Neural progenitor cell (in vitro differentiated cells): ENCODE measurements around the gene APLN. TPM values are rescaled to one million over a fixed set of nuclear protein-coding genes. Genes with fewer than 3 reads are reported as not detected.
A peak's percentile ranks its signal among the peaks of the same experiment; 100 is the strongest.

Experiments used
- DNase-seq: peaks from one replicate; pipeline ENCODE4 v3.0.0-alpha.2; 2016; ENCODE audit warnings: low spot score
- H2AFZ ChIP-seq: fragments of 200-600 bp; sonication (generic); replicated peaks from 2 replicates; pipeline ENCODE4 v1.6.1; 2016; ENCODE audit warnings: antibody characterized with exemption
- H3F3A ChIP-seq: fragments of 200-600 bp; sonication (generic); 2 replicates; pipeline ENCODE4 v1.6.1; 2016; ENCODE audit warnings: antibody characterized with exemption, low read depth
- H3K27ac ChIP-seq: fragments of 200-600 bp; sonication (generic); 2 replicates; pipeline ENCODE4 v1.5.1; 2016; ENCODE audit warnings: mild to moderate bottlenecking
- H3K27me3 ChIP-seq: fragments of 200-600 bp; sonication (generic); 2 replicates; pipeline ENCODE4 v1.6.1; 2016; ENCODE audit warnings: mild to moderate bottlenecking, moderate library complexity
- H3K36me3 ChIP-seq: fragments of 200-600 bp; sonication (generic); 2 replicates; pipeline ENCODE4 v1.5.1; 2016
- H3K4me1 ChIP-seq: fragments of 200-600 bp; sonication (generic); 2 replicates; pipeline ENCODE4 v1.6.1; 2016; ENCODE audit warnings: mixed run types
- H3K4me2 ChIP-seq: fragments of 200-600 bp; sonication (generic); 2 replicates; pipeline ENCODE4 v1.6.1; 2016
- H3K4me3 ChIP-seq: fragments of 200-600 bp; sonication (generic); 2 replicates; pipeline ENCODE4 v1.5.1; 2016
- H3K79me2 ChIP-seq: fragments of 200-600 bp; sonication (generic); 2 replicates; pipeline ENCODE4 v1.6.1; 2016; ENCODE audit warnings: low read depth
- H3K9ac ChIP-seq: fragments of 200-600 bp; sonication (generic); 2 replicates; pipeline ENCODE4 v1.6.1; 2016
- H3K9me3 ChIP-seq: fragments of 200-600 bp; sonication (generic); 2 replicates; pipeline ENCODE4 v1.5.1; 2016; ENCODE audit warnings: low read depth
- H4K20me1 ChIP-seq: fragments of 200-600 bp; sonication (generic); 2 replicates; pipeline ENCODE4 v1.6.1; 2016; ENCODE audit warnings: low read depth
- H3K27ac Mint-ChIP-seq: 3 replicates; pipeline ENCODE4 v1.8.0; 2021; ENCODE audit warnings: mixed read lengths
- H3K27me3 Mint-ChIP-seq: 2 replicates; pipeline ENCODE4 v1.8.0; 2022; ENCODE audit warnings: low read depth, mild to moderate bottlenecking, inconsistent platforms, moderate library complexity, mixed read lengths; ENCODE audit not compliant: insufficient read depth
- H3K36me3 Mint-ChIP-seq: 3 replicates; pipeline ENCODE4 v1.8.0; 2021; ENCODE audit warnings: mixed read lengths
- H3K4me1 Mint-ChIP-seq: 3 replicates; pipeline ENCODE4 v1.8.0; 2021; ENCODE audit warnings: mixed read lengths
- H3K4me3 Mint-ChIP-seq: 3 replicates; pipeline ENCODE4 v1.8.0; 2021; ENCODE audit warnings: mild to moderate bottlenecking, moderate library complexity, mixed read lengths
- H3K9me3 Mint-ChIP-seq: 3 replicates; pipeline ENCODE4 v1.8.0; 2020; ENCODE audit warnings: mixed read lengths
- EZH2 ChIP-seq: fragments of 200-600 bp; sonication (generic); IDR thresholded peaks from 2 replicates; pipeline ENCODE4 v1.6.1; 2017; ENCODE audit warnings: antibody characterized with exemption, mild to moderate bottlenecking, moderate library complexity
- EZH2phosphoT487 ChIP-seq: fragments of 200-600 bp; sonication (generic); IDR thresholded peaks from 2 replicates; pipeline ENCODE4 v1.6.1; 2017; ENCODE audit warnings: antibody characterized with exemption
- total RNA-seq: library from RNA; depleted of rRNA; stranded (reverse); fragments of >200 nt; gene quantifications from 2 replicates; pipeline ENCODE4 v1.2.3, GENCODE V29; 2015; ENCODE audit warnings: low replicate concordance
- TF ChIP-seq, protein P1 (sequence below): fragments of 200-600 bp; sonication (generic); IDR thresholded peaks from 2 replicates; pipeline ENCODE4 v1.5.1; 2017; ENCODE audit warnings: antibody characterized with exemption, mild to moderate bottlenecking

The APLN gene
- total RNA-seq, 1 donor from 2014 or later: 0.22 TPM

DNA sequence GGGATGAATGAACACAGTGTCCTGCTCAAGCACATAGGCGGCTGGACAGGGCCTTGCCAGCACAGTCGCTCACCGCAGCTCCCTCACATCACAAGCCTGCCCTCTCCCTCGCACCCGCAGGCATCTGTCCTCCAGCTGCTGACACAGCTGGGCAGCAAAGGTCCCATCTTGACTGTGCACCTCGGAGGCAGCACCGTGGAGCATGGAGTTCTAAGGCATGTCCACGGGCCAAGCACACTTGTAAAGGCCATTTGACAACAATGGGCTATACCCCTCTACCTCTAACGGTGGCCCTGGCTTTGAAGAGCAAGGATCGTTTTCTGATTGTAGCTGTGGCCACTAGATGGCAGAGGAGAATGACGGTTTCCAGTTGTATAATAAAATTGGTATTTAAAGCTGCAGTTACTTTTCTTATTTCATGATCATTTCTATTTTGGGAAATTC, 53.8 kb downstream of the APLN start:
- Histone ChIP-seq H3K27me3 (no peaks in the 10 kb centered on the region), H3K9ac (no peak overlapping the region), H3F3A (peaks cover 4% of the 10 kb centered on the region), H4K20me1 (no peaks in the 10 kb centered on the region), H3K79me2 (no peaks in the 10 kb centered on the region), H3K4me2 (no peak overlapping the region), H3K4me3 (no peak overlapping the region), H3K36me3 (no peaks in the 10 kb centered on the region), H3K4me1 (no peaks in the 10 kb centered on the region), H2AFZ (no peak overlapping the region), H3K9me3 (no peaks in the 10 kb centered on the region), H3K27ac (no peak overlapping the region)
- H3K36me3 Mint-ChIP-seq: peaks cover 8% of the 10 kb centered on the region
- peak overlapping the region; percentile 86 for H3K27ac Mint-ChIP-seq
- no peak for TF ChIP-seq EZH2phosphoT487
- TF ChIP-seq, protein P1, sequence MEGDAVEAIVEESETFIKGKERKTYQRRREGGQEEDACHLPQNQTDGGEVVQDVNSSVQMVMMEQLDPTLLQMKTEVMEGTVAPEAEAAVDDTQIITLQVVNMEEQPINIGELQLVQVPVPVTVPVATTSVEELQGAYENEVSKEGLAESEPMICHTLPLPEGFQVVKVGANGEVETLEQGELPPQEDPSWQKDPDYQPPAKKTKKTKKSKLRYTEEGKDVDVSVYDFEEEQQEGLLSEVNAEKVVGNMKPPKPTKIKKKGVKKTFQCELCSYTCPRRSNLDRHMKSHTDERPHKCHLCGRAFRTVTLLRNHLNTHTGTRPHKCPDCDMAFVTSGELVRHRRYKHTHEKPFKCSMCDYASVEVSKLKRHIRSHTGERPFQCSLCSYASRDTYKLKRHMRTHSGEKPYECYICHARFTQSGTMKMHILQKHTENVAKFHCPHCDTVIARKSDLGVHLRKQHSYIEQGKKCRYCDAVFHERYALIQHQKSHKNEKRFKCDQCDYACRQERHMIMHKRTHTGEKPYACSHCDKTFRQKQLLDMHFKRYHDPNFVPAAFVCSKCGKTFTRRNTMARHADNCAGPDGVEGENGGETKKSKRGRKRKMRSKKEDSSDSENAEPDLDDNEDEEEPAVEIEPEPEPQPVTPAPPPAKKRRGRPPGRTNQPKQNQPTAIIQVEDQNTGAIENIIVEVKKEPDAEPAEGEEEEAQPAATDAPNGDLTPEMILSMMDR: peak; percentile 57
- H3K9me3 Mint-ChIP-seq: no peaks in the 10 kb centered on the region
- peak; percentile 35 for DNase-seq
- no peak overlapping the region for H3K4me3 Mint-ChIP-seq
- H3K4me1 Mint-ChIP-seq: peaks cover 28% of the 10 kb centered on the region
- H3K27me3 Mint-ChIP-seq: peaks cover 10% of the 10 kb centered on the region

DNA sequence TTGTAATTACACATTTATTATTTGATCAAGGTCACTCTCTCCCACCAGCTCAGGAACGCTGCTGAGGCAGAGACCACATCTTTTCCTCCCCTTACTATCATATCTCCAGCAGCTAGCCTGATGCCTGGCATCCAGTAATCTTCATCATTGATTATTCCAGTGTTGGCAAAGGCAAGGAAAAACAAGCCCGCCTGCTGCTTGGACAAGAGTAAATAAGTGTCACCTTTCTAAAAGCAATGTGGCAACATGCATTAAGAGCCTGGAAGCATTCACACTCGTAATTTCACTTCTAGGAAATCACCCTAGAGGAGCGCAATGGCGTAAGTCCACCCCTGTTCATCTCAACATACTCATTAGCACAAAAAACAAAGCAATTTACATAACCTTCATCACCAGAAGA, 54.8 kb downstream of the APLN start:
- no peak for TF ChIP-seq EZH2phosphoT487
- TF ChIP-seq, protein P1: no peak
- no peak for TF ChIP-seq EZH2
- Histone ChIP-seq H3K27me3 (no peaks in the 10 kb centered on the region), H3K4me3 (no peak overlapping the region), H3K9me3 (no peaks in the 10 kb centered on the region), H4K20me1 (no peaks in the 10 kb centered on the region), H3K4me2 (no peak overlapping the region), H3K36me3 (no peaks in the 10 kb centered on the region), H3K79me2 (no peaks in the 10 kb centered on the region), H3K9ac (no peak overlapping the region), H3K27ac (no peak overlapping the region), H3K4me1 (no peaks in the 10 kb centered on the region), H3F3A (peaks cover 4% of the 10 kb centered on the region), H2AFZ (no peak overlapping the region)
- H3K4me3 Mint-ChIP-seq: no peak overlapping the region
- peaks cover 25% of the 10 kb centered on the region for H3K4me1 Mint-ChIP-seq
- H3K36me3 Mint-ChIP-seq: peaks cover 8% of the 10 kb centered on the region
- no peak overlapping the region for H3K27ac Mint-ChIP-seq
- no peak for DNase-seq
- peaks cover 4% of the 10 kb centered on the region for H3K27me3 Mint-ChIP-seq
- no peaks in the 10 kb centered on the region for H3K9me3 Mint-ChIP-seq

DNA sequence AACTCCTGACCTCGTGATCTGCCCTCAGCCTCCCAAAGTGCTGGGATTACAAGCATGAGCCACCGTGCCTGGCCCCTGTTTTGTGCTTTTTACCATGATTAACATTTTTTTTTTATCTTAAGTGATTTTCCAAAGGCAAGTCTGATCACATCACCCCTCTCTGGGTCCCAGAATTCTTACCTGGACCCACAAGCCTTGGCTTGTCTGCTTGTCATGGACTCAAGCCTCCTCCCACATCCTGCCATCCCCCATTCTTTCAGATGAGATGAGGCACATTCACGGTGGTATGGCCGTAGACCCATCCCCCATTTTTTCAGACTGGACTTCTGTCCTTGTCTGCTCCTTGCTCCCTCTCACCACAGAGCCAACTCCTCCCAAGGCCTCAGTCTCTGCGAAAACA, 55.3 kb downstream of the APLN start:
- Mint-ChIP-seq H3K9me3 (no peaks in the 10 kb centered on the region), H3K27me3 (peaks cover 4% of the 10 kb centered on the region), H3K27ac (no peak overlapping the region), H3K4me3 (no peak overlapping the region), H3K36me3 (peaks cover 8% of the 10 kb centered on the region), H3K4me1 (peaks cover 23% of the 10 kb centered on the region)
- no peak overlapping the region for H3K4me3 ChIP-seq
- H3K9ac ChIP-seq: no peak overlapping the region
- no peak overlapping the region for H3K27ac ChIP-seq
- H4K20me1 ChIP-seq: no peaks in the 10 kb centered on the region
- H3K4me2 ChIP-seq: no peak overlapping the region
- H3K36me3 ChIP-seq: no peaks in the 10 kb centered on the region
- no peaks in the 10 kb centered on the region for H3K27me3 ChIP-seq
- TF ChIP-seq EZH2: no peak
- H3F3A ChIP-seq: peaks cover 4% of the 10 kb centered on the region
- H3K79me2 ChIP-seq: no peaks in the 10 kb centered on the region
- H3K9me3 ChIP-seq: no peaks in the 10 kb centered on the region
- DNase-seq: no peak
- H2AFZ ChIP-seq: no peak overlapping the region
- H3K4me1 ChIP-seq: no peaks in the 10 kb centered on the region

DNA sequence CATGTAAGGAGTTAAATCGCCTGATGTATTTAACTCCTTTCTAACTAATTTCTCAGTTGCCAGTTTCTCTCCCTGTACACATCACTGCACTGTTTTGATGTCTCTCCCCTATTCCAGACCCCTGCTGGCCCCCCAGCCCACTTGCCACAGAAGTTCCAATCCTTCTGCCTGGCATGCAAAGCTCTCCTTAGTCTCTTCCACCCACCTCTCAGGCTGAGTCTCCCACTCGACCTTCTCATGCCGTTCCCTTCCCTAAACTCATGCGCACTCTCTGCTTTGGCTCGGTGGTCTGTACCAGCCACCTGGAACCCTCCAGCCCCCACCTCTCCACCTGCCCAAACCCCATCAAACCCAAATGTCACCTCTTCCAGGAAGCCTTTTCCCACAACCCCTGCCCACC, 56.9 kb downstream of the APLN start:
- no peak for DNase-seq
- Mint-ChIP-seq H3K4me3 (no peak overlapping the region), H3K36me3 (peaks cover 8% of the 10 kb centered on the region), H3K9me3 (no peaks in the 10 kb centered on the region), H3K27me3 (peaks cover 2% of the 10 kb centered on the region), H3K4me1 (peaks cover 18% of the 10 kb centered on the region), H3K27ac (no peak overlapping the region)
- Histone ChIP-seq H3K27ac (no peak overlapping the region), H3K27me3 (no peaks in the 10 kb centered on the region), H3K79me2 (no peaks in the 10 kb centered on the region), H3K9me3 (no peaks in the 10 kb centered on the region), H3K36me3 (no peaks in the 10 kb centered on the region), H4K20me1 (no peaks in the 10 kb centered on the region), H3K4me2 (no peak overlapping the region), H3K4me3 (no peak overlapping the region), H3K4me1 (no peaks in the 10 kb centered on the region), H2AFZ (no peak overlapping the region), H3F3A (peaks cover 4% of the 10 kb centered on the region), H3K9ac (no peak overlapping the region)
- TF ChIP-seq EZH2 (no peak), EZH2phosphoT487 (no peak)
- TF ChIP-seq, protein P1: no peak
